Hippocampal formation (tissue), 2 donors: ENCODE measurements around the gene HOXD13.
A peak's percentile ranks its signal among the peaks of the same experiment; 100 is the strongest.

Source experiments
- DNase-seq, 2 donors: peaks; one replicate each; lab custom pipeline; 2025; lab: John Stamatoyannopoulos, UW

HOXD13 gene

DNA sequence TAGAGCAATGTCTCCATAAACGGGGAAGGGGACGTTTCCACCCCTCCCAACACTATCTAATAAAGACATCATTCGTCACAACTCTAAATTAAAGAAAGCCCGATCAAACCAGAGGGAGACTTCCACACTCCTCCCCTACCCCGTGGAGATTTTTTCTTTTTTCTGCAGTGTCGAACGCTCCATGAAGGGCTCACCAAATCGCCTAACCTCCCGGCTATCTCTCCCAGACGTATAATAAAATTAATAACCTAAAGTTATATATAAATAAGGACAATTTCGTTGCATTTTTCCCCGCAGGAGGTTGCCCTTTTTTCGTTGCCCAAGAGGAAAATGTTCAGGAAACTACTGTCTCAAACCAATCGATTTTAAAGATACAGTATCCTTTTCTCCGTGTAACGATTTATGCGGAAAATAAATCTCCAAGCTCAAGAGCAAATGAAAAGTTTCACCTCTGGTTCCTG lies 11.1 kb upstream of the HOXD13 start:
- DNase-seq: no peak

- no peak for DNase-seq
Observed at GRCh38 chr2:176081837-176082524, 10.5 kb upstream of the HOXD13 start.

GRCh38 chr2:176082525-176082823 lies 10.0 kb upstream of the HOXD13 start:
- DNase-seq: no peak

- DNase-seq: no peak
Observed at GRCh38 chr2:176082824-176083751, 9.4 kb upstream of the HOXD13 start.

GRCh38 chr2:176083796-176084261 lies 8.7 kb upstream of the HOXD13 start, which contains the start of gene EVX2:
Gene EVX2 (minus strand): TSS chr2:176083962. CDS start chr2:176083776, 186 bp downstream.
- no peak for DNase-seq

DNA sequence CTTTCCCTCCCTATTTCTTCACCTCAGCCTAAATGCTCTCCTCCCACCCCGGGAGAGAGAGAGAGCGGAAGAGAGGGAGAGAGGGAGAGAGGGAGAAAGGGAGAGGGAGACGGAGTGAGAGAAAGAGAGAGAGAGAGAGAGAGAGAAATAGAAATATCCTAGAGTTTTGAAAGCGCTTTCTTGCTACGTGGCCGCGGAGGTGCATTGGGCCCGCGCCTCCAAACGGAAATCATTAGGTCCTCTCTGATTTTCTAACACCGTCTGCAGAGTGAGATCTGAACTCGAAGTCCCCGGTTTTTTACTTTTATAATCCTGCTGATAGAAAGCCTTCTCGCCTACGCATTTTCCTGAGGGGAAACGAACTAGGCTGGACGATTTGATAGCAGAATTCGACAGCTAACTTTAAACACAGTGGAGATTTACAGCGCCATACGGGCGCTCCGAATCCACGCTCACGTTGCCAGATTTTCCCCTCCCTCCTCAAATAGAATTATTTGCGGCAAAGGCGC lies 7.9 kb upstream of the HOXD13 start:
- DNase-seq: no peak

GRCh38 chr2:176085120-176085788 lies 7.3 kb upstream of the HOXD13 start:
- no peak for DNase-seq

- peak; percentile 14 to 20 for DNase-seq
Observed at GRCh38 chr2:176085861-176086771, 6.4 kb upstream of the HOXD13 start.

DNA sequence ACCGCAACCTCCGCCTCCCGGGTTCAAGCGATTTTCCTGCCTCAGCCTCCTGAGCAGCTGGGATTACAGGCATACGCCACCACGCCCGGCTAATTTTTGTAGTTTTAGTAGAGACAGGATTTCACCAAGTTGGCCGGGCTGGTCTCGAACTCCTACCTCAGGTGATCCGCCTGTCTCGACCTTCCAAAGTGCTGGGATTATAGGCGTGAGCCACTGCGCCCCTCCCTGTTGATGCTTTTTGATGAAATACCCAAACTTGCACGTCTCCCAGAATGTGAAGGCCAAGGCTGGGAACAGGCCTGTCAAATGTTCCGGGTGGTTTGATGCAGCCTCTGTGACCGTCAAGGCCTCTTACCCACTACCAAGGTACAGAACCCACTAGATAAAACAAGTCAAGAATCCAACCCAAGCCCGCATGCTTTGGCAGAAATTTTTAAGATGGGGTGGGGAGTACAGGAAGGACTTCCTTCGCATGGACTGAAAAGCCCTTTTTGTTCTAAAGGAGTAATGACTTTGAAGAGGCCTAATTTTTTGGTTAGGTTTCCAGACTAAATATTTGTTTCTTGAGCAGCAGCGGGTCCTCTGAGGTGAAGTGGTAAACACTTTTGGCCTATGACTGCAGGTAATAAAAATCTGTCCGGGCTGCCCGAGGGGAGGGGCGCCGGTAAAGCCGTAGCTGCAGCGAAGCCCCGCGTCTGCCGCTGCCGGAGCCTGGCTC lies 5.0 kb upstream of the HOXD13 start:
- DNase-seq: no peak

GRCh38 chr2:176088048-176088936 lies 4.2 kb upstream of the HOXD13 start:
- peak in 1 of 2 donors; percentile 8 for DNase-seq

GRCh38 chr2:176088937-176089842 lies 3.3 kb upstream of the HOXD13 start:
- DNase-seq: no peak

DNA sequence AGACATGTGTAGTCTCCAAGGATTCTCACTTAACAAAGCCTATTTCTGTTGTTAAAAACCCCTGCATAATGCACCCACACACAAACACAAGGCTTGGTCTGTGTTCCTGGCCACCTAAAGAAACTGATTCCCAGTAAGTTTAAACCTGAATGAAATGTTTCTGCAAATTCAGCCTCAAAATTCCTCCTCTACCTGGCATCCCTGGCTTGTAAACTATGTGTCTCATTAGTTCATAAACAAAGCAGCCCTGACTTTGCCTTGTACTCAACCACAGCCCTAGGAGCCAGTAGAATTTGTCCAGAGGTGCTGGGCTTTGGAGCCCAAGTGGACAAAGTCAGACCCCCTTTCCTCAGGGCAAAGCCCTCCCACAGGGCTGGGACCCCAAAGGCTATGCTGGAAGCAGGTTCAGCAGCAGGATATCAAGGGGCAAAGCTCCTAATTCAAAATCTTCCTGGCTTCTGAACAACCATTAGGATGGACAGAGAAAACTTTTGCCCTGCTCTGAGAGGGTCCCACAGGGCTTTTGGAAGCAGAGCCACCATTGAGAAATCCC lies 2.6 kb upstream of the HOXD13 start:
- no peak for DNase-seq

GRCh38 chr2:176090862-176091261 lies 1.7 kb upstream of the HOXD13 start:
- DNase-seq: no peak

GRCh38 chr2:176091329-176092258 lies 927 bp upstream of the HOXD13 start:
- DNase-seq: no peak

DNA sequence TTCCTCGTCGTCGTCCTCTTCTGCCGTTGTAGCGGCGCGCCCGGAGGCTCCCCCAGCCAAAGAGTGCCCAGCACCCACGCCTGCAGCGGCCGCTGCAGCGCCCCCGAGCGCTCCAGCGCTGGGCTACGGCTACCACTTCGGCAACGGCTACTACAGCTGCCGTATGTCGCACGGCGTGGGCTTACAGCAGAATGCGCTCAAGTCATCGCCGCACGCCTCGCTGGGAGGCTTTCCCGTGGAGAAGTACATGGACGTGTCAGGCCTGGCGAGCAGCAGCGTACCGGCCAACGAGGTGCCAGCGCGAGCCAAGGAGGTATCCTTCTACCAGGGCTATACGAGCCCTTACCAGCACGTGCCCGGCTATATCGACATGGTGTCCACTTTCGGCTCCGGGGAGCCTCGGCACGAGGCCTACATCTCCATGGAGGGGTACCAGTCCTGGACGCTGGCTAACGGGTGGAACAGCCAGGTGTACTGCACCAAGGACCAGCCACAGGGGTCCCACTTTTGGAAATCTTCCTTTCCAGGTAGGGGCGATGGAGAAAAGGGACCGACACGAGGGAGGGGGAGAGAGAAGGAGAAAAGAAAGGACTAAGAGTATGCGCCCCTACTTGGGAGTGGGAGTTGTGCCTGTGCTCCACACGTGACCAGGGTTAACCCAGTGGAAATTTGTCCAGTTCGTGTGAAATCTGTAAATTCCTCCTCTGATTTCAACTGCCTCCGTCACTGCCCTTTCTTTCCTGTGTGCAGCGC lies 800 bp downstream of the HOXD13 start:
- no peak for DNase-seq

- no peak for DNase-seq
Observed at GRCh38 chr2:176093898-176094249, 1.4 kb downstream of the HOXD13 start.
